D341Med (cell line): ENCODE data around the gene MGST3.
"Not testable (repeated sequence)": the region's sequence is repeated elsewhere in the genome, so short reads cannot be mapped to it uniquely, and the experiment has no call there.

ENCODE experiments used
- DNase-seq: peaks from one replicate; pipeline ENCODE4 v3.0.0; 2012; ENCODE audit warnings: low spot score

Gene MGST3

DNA sequence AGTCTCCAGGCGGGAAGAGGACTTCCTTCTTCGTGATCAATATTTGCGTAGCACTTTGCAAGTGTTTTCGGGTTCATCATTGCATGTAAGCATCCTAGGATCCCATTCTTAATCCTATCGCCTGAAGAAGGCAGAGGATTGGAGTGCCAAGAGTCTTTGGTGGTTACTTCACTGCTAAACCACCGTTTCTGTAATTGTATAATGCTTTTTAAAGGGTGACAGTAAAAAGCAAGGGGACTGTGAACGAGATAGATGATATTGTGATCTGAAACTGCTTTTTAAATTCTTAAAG lies 67.7 kb downstream of the MGST3 start:
- DNase-seq: no peak

- no peak for DNase-seq
These were observed 68.5 kb downstream of the MGST3 start for GRCh38 chr1:165699577-165699976.

- not testable (repeated sequence) for DNase-seq
These were observed 70.9 kb downstream of the MGST3 start for GRCh38 chr1:165701922-165702321.

- DNase-seq: no peak
These were observed 72.6 kb downstream of the MGST3 start for GRCh38 chr1:165703648-165704047.
